Endothelial cell of umbilical vein (primary cell): Measurements from ENCODE around the gene SUMF1. TPM values are rescaled to one million over a fixed set of nuclear protein-coding genes. Genes with fewer than 3 reads are reported as not detected.

Source experiments
- BruUV-seq: library from RNA; stranded (reverse); fragments of 400-500 nt; replicated peaks from 2 replicates; lab custom pipeline; 2021; lab: Mats Ljungman, UMichigan
- CTCF ChIA-PET: fragments of 300-600, 350-600 bp; sonication (Branson Sonifier 250); formaldehyde crosslinking; loops from one replicate; lab custom pipeline; 2021; ENCODE audit warnings: antibody characterized with exemption, inconsistent platforms; lab: Charles Lee
- POLR2A ChIA-PET: fragments of 300-600, 350-600 bp; sonication (Branson Sonifier 250); formaldehyde crosslinking; loops from one replicate; lab custom pipeline; 2021; ENCODE audit warnings: antibody characterized with exemption, inconsistent platforms; lab: Charles Lee
- DNase-seq: peaks from one replicate; pipeline ENCODE4 v3.0.0-alpha.2; 2011; ENCODE audit warnings: low read depth, low spot score
- FAIRE-seq: peaks from 2 replicates; lab custom pipeline; 2011; peaks lifted over from hg19 to GRCh38; lab: Jason Lieb, UNC
- H2AFZ ChIP-seq: 2 replicates; pipeline ENCODE4 v1.6.0; 2012; ENCODE audit warnings: low read depth, low read length, control low read depth, inconsistent platforms
- H3K27ac ChIP-seq: 2 replicates; pipeline ENCODE4 v1.5.1; 2011; ENCODE audit warnings: low read depth, mild to moderate bottlenecking, control low read depth, low read length, moderate library complexity; ENCODE audit not compliant: insufficient read depth
- H3K27me3 ChIP-seq, 2 experiments: 2 replicates each; pipeline versions ENCODE4 v1.6.0 to v1.6.1; 2011; ENCODE audit warnings: low read length in 2 of 2, mixed read lengths in 1 of 2; ENCODE audit not compliant: control insufficient read depth in 2 of 2, insufficient read depth in 2 of 2
- H3K36me3 ChIP-seq, 2 experiments: 2 replicates in 1 of 2; 3 replicates in 1 of 2; pipeline ENCODE4 v1.5.1; 2011; ENCODE audit warnings: low read length in 2 of 2, mild to moderate bottlenecking in 1 of 2, moderate library complexity in 1 of 2; ENCODE audit not compliant: control insufficient read depth in 2 of 2, insufficient read depth in 2 of 2; ENCODE audit errors: extremely low read depth in 1 of 2
- H3K4me1 ChIP-seq: 3 replicates; pipeline ENCODE4 v1.5.1; 2011; ENCODE audit warnings: mild to moderate bottlenecking, low read length; ENCODE audit not compliant: control insufficient read depth, insufficient read depth; ENCODE audit errors: extremely low read depth
- H3K4me2 ChIP-seq: 2 replicates; pipeline ENCODE4 v1.6.1; 2011; ENCODE audit warnings: low read length, control low read depth, mixed read lengths; ENCODE audit not compliant: insufficient read depth
- H3K4me3 ChIP-seq, 3 experiments: fragments of 200-600 bp in 1 of 3; sonication (generic), shearing (Covaris generic) in 1 of 3; replicated peaks in 1 of 3; 2 replicates each; pipeline ENCODE4 v1.5.1; 2011 to 2016; ENCODE audit warnings: control low read depth in 3 of 3, low read length in 3 of 3, mild to moderate bottlenecking in 2 of 3, inconsistent platforms in 1 of 3, low read depth in 1 of 3, moderate library complexity in 1 of 3; ENCODE audit not compliant: insufficient read depth in 1 of 3
- H3K79me2 ChIP-seq: 2 replicates; pipeline ENCODE4 v1.6.0; 2012; ENCODE audit warnings: low read length, inconsistent platforms; ENCODE audit not compliant: control insufficient read depth, insufficient read depth
- H3K9ac ChIP-seq: replicated peaks from 2 replicates; pipeline ENCODE3; 2011; ENCODE audit warnings: low read length, control low read depth; ENCODE audit not compliant: insufficient read depth; ENCODE audit errors: extremely low read depth
- H3K9me1 ChIP-seq: replicated peaks from 3 replicates; pipeline ENCODE4 v1.6.0; 2011; ENCODE audit warnings: mild to moderate bottlenecking, low read length; ENCODE audit not compliant: control insufficient read depth, insufficient read depth; ENCODE audit errors: extremely low read depth
- H3K9me3 ChIP-seq: replicated peaks from 2 replicates; pipeline ENCODE4 v1.5.1; 2012; ENCODE audit warnings: low read length, inconsistent platforms; ENCODE audit not compliant: control insufficient read depth, insufficient read depth
- H4K20me1 ChIP-seq: replicated peaks from 2 replicates; pipeline ENCODE3; 2011; ENCODE audit warnings: mild to moderate bottlenecking, low read length; ENCODE audit not compliant: control insufficient read depth, insufficient read depth; ENCODE audit errors: extremely low read depth
- EZH2 ChIP-seq: IDR thresholded peaks from 2 replicates; pipeline ENCODE4 v1.6.1; 2012; ENCODE audit warnings: borderline replicate concordance, low read depth, mild to moderate bottlenecking, moderate library complexity, low read length, inconsistent platforms; ENCODE audit not compliant: severe bottlenecking
- FOS ChIP-seq: IDR thresholded peaks from 2 replicates; pipeline ENCODE4 v1.6.1; 2011; ENCODE audit warnings: mild to moderate bottlenecking, low read length, moderate library complexity, borderline replicate concordance; ENCODE audit not compliant: insufficient read depth
- GATA2 ChIP-seq: IDR thresholded peaks from 2 replicates; pipeline ENCODE4 v1.7.0; 2011; ENCODE audit warnings: low read depth, mild to moderate bottlenecking, moderate library complexity, mixed read lengths, low read length; ENCODE audit not compliant: insufficient read length, insufficient read depth
- JUN ChIP-seq: IDR thresholded peaks from 2 replicates; pipeline ENCODE4 v1.6.1; 2011; ENCODE audit warnings: borderline replicate concordance, low read depth; ENCODE audit not compliant: insufficient read length, insufficient read depth
- MYC ChIP-seq: IDR thresholded peaks from one replicate; pipeline ENCODE4 v1.6.1; 2011; ENCODE audit warnings: mild to moderate bottlenecking, low read depth, low read length
- POLR2A ChIP-seq: IDR thresholded peaks from 2 replicates; pipeline ENCODE4 v1.6.1; 2012; ENCODE audit warnings: low read depth, mild to moderate bottlenecking, control low read depth, low read length
- POLR2AphosphoS5 ChIP-seq: IDR thresholded peaks from 2 replicates; pipeline ENCODE4 v1.6.1; 2012; ENCODE audit warnings: low read depth, mild to moderate bottlenecking, control low read depth, low read length, moderate library complexity; ENCODE audit not compliant: insufficient read depth
- dilution Hi-C: fragments of 300-500 bp; cut with MboI; formaldehyde crosslinking; loops from one replicate; pipeline ENCODE4 v1.15.0; 2019; ENCODE audit warnings: low sequenced_read_pairs; ENCODE audit not compliant: extremely low pct_ligation_motif_present
- intact Hi-C: fragments of 100-400 bp; cut with micrococcal nuclease; formaldehyde crosslinking; loops from one replicate; pipeline ENCODE4 v1.10.0; 2022
- polyA plus RNA-seq, 4 experiments: library from polyadenylated mRNA; depleted of rRNA in 3 of 4; stranded (reverse) in 3 of 4; unstranded in 1 of 4; fragments of >200 nt; gene quantifications; 2 replicates each; pipeline versions ENCODE4 v1.2.1 to v1.2.3, GENCODE V29; 2011 to 2012; ENCODE audit warnings: missing spikeins in 1 of 4
- total RNA-seq: library from RNA; stranded (reverse); gene quantifications from 2 replicates; pipeline ENCODE4 v1.2.3, GENCODE V29; 2021
- TF ChIP-seq, protein P1 (sequence below): IDR thresholded peaks from 2 replicates; pipeline ENCODE4 v1.6.1; 2011; ENCODE audit not compliant: insufficient read depth, insufficient read length
- TF ChIP-seq, protein P2 (sequence below), 2 donors: IDR thresholded peaks; 1 replicate in 1 of 2; 2 replicates in 1 of 2; pipeline ENCODE4 v1.5.1; 2011; ENCODE audit warnings: low read length in 2 of 2, mild to moderate bottlenecking in 2 of 2, moderate library complexity in 2 of 2, control low read depth in 1 of 2, inconsistent platforms in 1 of 2, low read depth in 1 of 2; ENCODE audit not compliant: insufficient read depth in 1 of 2; ENCODE audit errors: extremely low read depth in 1 of 2

Gene SUMF1
- total and polyA plus RNA-seq, 2 donors (not counting 3 experiments of a cell fraction or from before 2014, with no cell fraction given), result 31.5 to 46.8 TPM

DNA sequence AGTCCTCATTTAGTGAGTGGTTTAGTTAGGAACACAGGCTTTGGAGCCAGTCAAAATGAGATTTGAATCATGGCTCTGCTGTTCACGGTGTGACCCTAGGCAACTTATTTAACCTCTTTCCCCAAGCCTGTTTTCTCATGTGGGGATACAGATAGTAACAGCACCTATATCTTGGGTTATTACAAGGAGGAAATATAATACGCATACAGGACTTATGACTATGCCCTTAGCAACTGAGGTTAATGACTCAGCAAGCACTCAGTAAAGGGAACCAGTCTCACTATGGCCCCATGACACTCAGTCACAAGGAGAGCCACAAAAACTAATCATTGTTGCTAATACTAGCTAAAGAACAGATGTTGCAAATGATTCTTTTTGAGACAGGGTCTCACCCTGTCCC, 45.9 kb downstream of the SUMF1 start:
- Histone ChIP-seq H2AFZ (no peak overlapping the region), H3K36me3 (peaks cover 0 to 2% of the 10 kb centered on the region in 2 experiments), H3K27ac (no peak overlapping the region), H4K20me1 (no peaks in the 10 kb centered on the region), H3K9me1 (no peaks in the 10 kb centered on the region), H3K27me3 (no peaks in the 10 kb centered on the region), H3K4me1 (no peaks in the 10 kb centered on the region), H3K9me3 (no peaks in the 10 kb centered on the region), H3K4me3 (no peak overlapping the region), H3K79me2 (no peaks in the 10 kb centered on the region), H3K9ac (no peak overlapping the region), H3K4me2 (no peak overlapping the region)
- BruUV-seq, result no TSS peak
- ChIA-PET CTCF (no interaction called here), POLR2A (no interaction called here)
- TF ChIP-seq MYC (no peak), FOS (peak; percentile 54), JUN (peak; percentile 31)
- DNase-seq (no peak), FAIRE-seq (peak; percentile 68)
- dilution Hi-C loops, result no loop called here
- intact Hi-C loops, result no loop called here

DNA sequence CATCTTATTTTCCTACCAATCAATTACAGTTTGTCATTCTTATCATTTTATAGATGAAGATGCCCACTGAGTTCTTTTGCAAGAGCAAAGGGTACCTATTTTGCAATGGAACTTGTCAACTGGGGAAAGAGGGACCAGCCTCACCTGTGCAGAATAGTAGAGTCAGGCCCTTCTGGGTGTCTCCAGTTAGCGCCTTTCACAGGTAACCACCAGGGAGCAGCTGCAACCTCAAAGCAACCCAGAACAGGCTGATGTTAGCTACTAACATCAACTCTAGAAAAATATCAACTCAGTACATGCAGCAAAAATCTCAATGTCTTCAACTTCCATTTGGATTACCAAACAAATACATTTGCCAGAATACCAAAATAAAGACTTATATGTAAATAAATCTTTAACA, 47.1 kb downstream of the SUMF1 start:
- H3K4me1 ChIP-seq, result no peaks in the 10 kb centered on the region
- no peak overlapping the region for H2AFZ ChIP-seq
- DNase-seq, result no peak
- no TSS peak for BruUV-seq
- no peaks in the 10 kb centered on the region for H3K27me3 ChIP-seq
- H3K4me3 ChIP-seq, result no peak overlapping the region
- ChIA-PET CTCF (no interaction called here), POLR2A (no interaction called here)
- dilution Hi-C loops (no loop called here), intact Hi-C loops (no loop called here)
- H3K4me2 ChIP-seq, result no peak overlapping the region
- no peak for FAIRE-seq
- no peaks in the 10 kb centered on the region for H3K9me3 ChIP-seq
- TF ChIP-seq JUN (no peak), EZH2 (no peak), FOS (no peak), MYC (no peak), POLR2AphosphoS5 (no peak), GATA2 (no peak), POLR2A (no peak)
- TF ChIP-seq, protein P1, sequence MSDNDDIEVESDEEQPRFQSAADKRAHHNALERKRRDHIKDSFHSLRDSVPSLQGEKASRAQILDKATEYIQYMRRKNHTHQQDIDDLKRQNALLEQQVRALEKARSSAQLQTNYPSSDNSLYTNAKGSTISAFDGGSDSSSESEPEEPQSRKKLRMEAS, result no peak
- TF ChIP-seq, protein P2, sequence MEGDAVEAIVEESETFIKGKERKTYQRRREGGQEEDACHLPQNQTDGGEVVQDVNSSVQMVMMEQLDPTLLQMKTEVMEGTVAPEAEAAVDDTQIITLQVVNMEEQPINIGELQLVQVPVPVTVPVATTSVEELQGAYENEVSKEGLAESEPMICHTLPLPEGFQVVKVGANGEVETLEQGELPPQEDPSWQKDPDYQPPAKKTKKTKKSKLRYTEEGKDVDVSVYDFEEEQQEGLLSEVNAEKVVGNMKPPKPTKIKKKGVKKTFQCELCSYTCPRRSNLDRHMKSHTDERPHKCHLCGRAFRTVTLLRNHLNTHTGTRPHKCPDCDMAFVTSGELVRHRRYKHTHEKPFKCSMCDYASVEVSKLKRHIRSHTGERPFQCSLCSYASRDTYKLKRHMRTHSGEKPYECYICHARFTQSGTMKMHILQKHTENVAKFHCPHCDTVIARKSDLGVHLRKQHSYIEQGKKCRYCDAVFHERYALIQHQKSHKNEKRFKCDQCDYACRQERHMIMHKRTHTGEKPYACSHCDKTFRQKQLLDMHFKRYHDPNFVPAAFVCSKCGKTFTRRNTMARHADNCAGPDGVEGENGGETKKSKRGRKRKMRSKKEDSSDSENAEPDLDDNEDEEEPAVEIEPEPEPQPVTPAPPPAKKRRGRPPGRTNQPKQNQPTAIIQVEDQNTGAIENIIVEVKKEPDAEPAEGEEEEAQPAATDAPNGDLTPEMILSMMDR (IDR thresholded peaks at IDR 0.05; ENCODE audit: extremely low read depth in 1 of 2, insufficient read depth in 1 of 2, low read depth in 1 of 2, low read length in 2 of 2), result no peak
- H3K79me2 ChIP-seq, result no peaks in the 10 kb centered on the region
- no peaks in the 10 kb centered on the region for H3K9me1 ChIP-seq
- H4K20me1 ChIP-seq, result no peaks in the 10 kb centered on the region
- peaks cover 0 to 2% of the 10 kb centered on the region in 2 experiments for H3K36me3 ChIP-seq
- H3K27ac ChIP-seq, result no peak overlapping the region
- no peak overlapping the region for H3K9ac ChIP-seq
